Bronchial epithelial cell (primary cell): Measurements from ENCODE around the gene DTL. TPM values are rescaled to one million over a fixed set of nuclear protein-coding genes. Genes with fewer than 3 reads are reported as not detected.
A peak's percentile ranks its signal among the peaks of the same experiment; 100 is the strongest.

Experiments
- DNase-seq: peaks from one replicate; pipeline ENCODE4 v3.0.0-alpha.2; 2010; ENCODE audit warnings: low read depth
- FAIRE-seq: peaks from 2 replicates; lab custom pipeline; 2011; peaks lifted over from hg19 to GRCh38; lab: Jason Lieb, UNC
- H3K27me3 ChIP-seq: 2 replicates; pipeline ENCODE4 v1.5.1; 2011; ENCODE audit warnings: low read length; ENCODE audit not compliant: control insufficient read depth, insufficient read depth
- H3K36me3 ChIP-seq: 2 replicates; pipeline ENCODE4 v1.5.1; 2011; ENCODE audit warnings: low read length; ENCODE audit not compliant: control insufficient read depth, insufficient read depth
- H3K4me3 ChIP-seq: 2 replicates; pipeline ENCODE4 v1.5.1; 2011; ENCODE audit warnings: mild to moderate bottlenecking, low read depth, low read length, control low read depth
- CTCF ChIP-seq: IDR thresholded peaks from 2 replicates; pipeline ENCODE4 v1.5.1; 2011; ENCODE audit warnings: mild to moderate bottlenecking, moderate library complexity, low read length, control low read depth, inconsistent platforms; ENCODE audit not compliant: insufficient read depth, severe bottlenecking
- total RNA-seq: library from RNA; depleted of rRNA; stranded (reverse); fragments of >200 nt; gene quantifications from 2 replicates; pipeline ENCODE4 v1.2.1, GENCODE V29; 2014

The DTL gene
- total RNA-seq, 1 donor from 2014 or later = 0.26 TPM

- no peak for TF ChIP-seq CTCF
- DNase-seq (peak; percentile 37), FAIRE-seq (no peak)
Observed at GRCh38 chr1:212118167-212118871, 82.8 kb downstream of the DTL start.

DNA sequence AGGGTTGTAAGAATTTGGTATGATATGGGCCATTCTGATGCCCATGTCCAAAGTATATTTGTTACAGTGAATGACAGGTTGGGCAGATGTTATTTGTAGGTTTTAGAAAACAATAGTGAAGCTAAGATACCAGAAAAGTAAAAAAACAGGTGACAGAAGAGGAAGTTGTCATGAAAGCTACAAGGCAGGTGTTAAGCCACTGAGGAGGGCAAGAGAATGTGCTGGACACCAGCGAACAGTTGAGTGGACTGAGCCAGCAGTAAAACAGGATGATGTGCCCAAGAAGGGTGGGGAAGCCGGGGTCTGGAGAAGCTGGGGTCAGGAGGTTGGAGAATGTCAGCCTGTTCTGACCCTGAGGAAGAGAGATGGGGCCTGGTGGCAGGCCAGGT is 83.3 kb downstream of the DTL start:
- no peak for FAIRE-seq
- no peak for TF ChIP-seq CTCF
- no peak for DNase-seq
- Histone ChIP-seq H3K36me3 (no peaks in the 10 kb centered on the region), H3K27me3 (no peaks in the 10 kb centered on the region), H3K4me3 (no peak overlapping the region)

More at GRCh38 chr1:212118167-212118871, 82.8 kb downstream of the DTL start:
- Histone ChIP-seq H3K4me3 (no peak overlapping the region), H3K36me3 (no peaks in the 10 kb centered on the region), H3K27me3 (no peaks in the 10 kb centered on the region)

- FAIRE-seq (no peak), DNase-seq (no peak)
- H3K27me3 ChIP-seq = no peaks in the 10 kb centered on the region
- no peak overlapping the region for H3K4me3 ChIP-seq
- H3K36me3 ChIP-seq = no peaks in the 10 kb centered on the region
- TF ChIP-seq CTCF = no peak
Observed at GRCh38 chr1:212119397-212119837, 83.9 kb downstream of the DTL start.

DNA sequence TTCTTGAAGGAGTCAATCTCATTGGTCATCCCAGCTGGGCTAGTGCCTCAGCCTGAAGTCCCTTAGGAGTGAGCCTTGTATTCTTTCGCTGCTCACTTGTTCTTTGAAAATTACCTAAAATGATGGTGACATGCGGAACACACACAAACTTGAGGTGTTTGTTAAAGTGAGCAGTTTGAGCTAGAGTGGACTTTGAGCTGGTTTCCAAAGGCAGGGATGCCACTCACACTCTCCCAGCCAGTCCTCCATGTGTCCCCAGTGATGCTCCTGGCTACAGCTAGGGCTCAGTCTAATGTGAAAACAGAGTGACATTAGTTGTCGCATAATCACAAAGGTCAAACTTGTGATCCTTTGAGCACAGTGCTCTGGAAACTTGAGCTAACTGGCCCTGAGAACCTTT is 84.3 kb downstream of the DTL start:
- no peaks in the 10 kb centered on the region for H3K27me3 ChIP-seq
- no peak for FAIRE-seq
- no peak overlapping the region for H3K4me3 ChIP-seq
- H3K36me3 ChIP-seq = no peaks in the 10 kb centered on the region
- DNase-seq = no peak
- TF ChIP-seq CTCF = no peak

DNA sequence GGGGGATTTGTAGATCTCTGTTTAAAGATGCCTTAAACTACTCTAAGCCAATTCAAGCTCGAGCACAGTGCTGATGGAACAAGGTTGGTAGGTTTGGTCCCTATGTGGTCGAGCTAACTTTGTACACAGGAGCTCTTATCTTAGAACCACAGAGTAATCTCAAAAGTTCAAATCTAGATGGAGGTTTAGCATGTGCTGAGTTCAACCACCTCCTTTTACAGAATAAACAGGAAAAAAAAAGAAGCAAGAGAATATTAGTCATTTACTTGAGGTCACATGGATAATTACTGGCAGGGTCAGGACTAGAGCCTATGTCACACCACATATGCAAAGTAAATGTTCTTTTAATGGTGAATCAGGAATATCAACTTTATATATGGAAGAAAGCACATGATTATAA is 86.2 kb downstream of the DTL start:
- no peak for TF ChIP-seq CTCF
- no peaks in the 10 kb centered on the region for H3K36me3 ChIP-seq
- no peaks in the 10 kb centered on the region for H3K27me3 ChIP-seq
- DNase-seq = no peak
- no peak for FAIRE-seq
- H3K4me3 ChIP-seq = no peak overlapping the region
